Stimulated activated memory B cell treated with anti-CD40 and anti-IgM and Interleukin-4, amounts not matched to agents 10 μg/mL and 1 μg/mL and 100 μg/mL, for 72 hours (primary cell): ENCODE measurements around the gene LASP1.
A peak's percentile ranks its signal among the peaks of the same experiment; 100 is the strongest.

Source experiments
- ATAC-seq: fragments of 150-1000 bp; cut with Tn5 transposase; 2 replicates; pipeline ENCODE4 v1.10.0; 2021
- H3K27ac Mint-ChIP-seq: one replicate; pipeline ENCODE4 v1.8.0; 2022; ENCODE audit warnings: mild to moderate bottlenecking, mixed read lengths
- H3K27me3 Mint-ChIP-seq: one replicate; pipeline ENCODE4 v1.8.0; 2022; ENCODE audit warnings: mixed read lengths
- H3K36me3 Mint-ChIP-seq: one replicate; pipeline ENCODE4 v1.8.0; 2022; ENCODE audit warnings: mixed read lengths
- H3K4me1 Mint-ChIP-seq: one replicate; pipeline ENCODE4 v1.8.0; 2022; ENCODE audit warnings: mixed read lengths
- H3K4me3 Mint-ChIP-seq: one replicate; pipeline ENCODE4 v1.8.0; 2022; ENCODE audit warnings: mild to moderate bottlenecking, moderate library complexity, mixed read lengths
- H3K9me3 Mint-ChIP-seq: one replicate; pipeline ENCODE4 v1.8.0; 2022; ENCODE audit warnings: mixed read lengths

LASP1 gene

GRCh38 chr17:38877130-38877851 is 7.4 kb downstream of the LASP1 start:
- Mint-ChIP-seq H3K27ac (peak overlapping the region; percentile 87), H3K27me3 (no peaks in the 10 kb centered on the region), H3K4me3 (peak overlapping the region; percentile 67), H3K4me1 (peaks cover 95% of the 10 kb centered on the region), H3K36me3 (peaks cover 35% of the 10 kb centered on the region), H3K9me3 (no peaks in the 10 kb centered on the region)
- ATAC-seq: peak; percentile 90

GRCh38 chr17:38879878-38880665 is 10.2 kb downstream of the LASP1 start:
- H3K27me3 Mint-ChIP-seq: no peaks in the 10 kb centered on the region
- peak overlapping the region; percentile 49 for H3K27ac Mint-ChIP-seq
- H3K9me3 Mint-ChIP-seq: no peaks in the 10 kb centered on the region
- ATAC-seq: no peak
- H3K36me3 Mint-ChIP-seq: peaks cover 54% of the 10 kb centered on the region
- no peak overlapping the region for H3K4me3 Mint-ChIP-seq
- peaks cover 90% of the 10 kb centered on the region for H3K4me1 Mint-ChIP-seq

GRCh38 chr17:38881600-38882191 is 11.8 kb downstream of the LASP1 start:
- Mint-ChIP-seq H3K27ac (peak overlapping the region; percentile 79), H3K4me1 (peaks cover 90% of the 10 kb centered on the region), H3K9me3 (no peaks in the 10 kb centered on the region), H3K36me3 (peaks cover 49% of the 10 kb centered on the region), H3K27me3 (no peaks in the 10 kb centered on the region), H3K4me3 (no peak overlapping the region)
- no peak for ATAC-seq

GRCh38 chr17:38882870-38883269 is 13.0 kb downstream of the LASP1 start:
- H3K27ac Mint-ChIP-seq: peak overlapping the region; percentile 79
- ATAC-seq: no peak
- H3K9me3 Mint-ChIP-seq: no peaks in the 10 kb centered on the region
- H3K36me3 Mint-ChIP-seq: peaks cover 44% of the 10 kb centered on the region
- peaks cover 88% of the 10 kb centered on the region for H3K4me1 Mint-ChIP-seq
- no peak overlapping the region for H3K4me3 Mint-ChIP-seq
- H3K27me3 Mint-ChIP-seq: no peaks in the 10 kb centered on the region

GRCh38 chr17:38883592-38884526 is 14.0 kb downstream of the LASP1 start:
- peaks cover 44% of the 10 kb centered on the region for H3K36me3 Mint-ChIP-seq
- H3K9me3 Mint-ChIP-seq: no peaks in the 10 kb centered on the region
- peak; percentile 71 for ATAC-seq
- H3K27me3 Mint-ChIP-seq: no peaks in the 10 kb centered on the region
- H3K4me3 Mint-ChIP-seq: peak overlapping the region; percentile 57
- H3K4me1 Mint-ChIP-seq: peaks cover 80% of the 10 kb centered on the region
- H3K27ac Mint-ChIP-seq: peak overlapping the region; percentile 79

- Mint-ChIP-seq H3K4me1 (peaks cover 75% of the 10 kb centered on the region), H3K27ac (peak overlapping the region; percentile 5), H3K27me3 (no peaks in the 10 kb centered on the region), H3K36me3 (peaks cover 40% of the 10 kb centered on the region), H3K9me3 (no peaks in the 10 kb centered on the region), H3K4me3 (no peak overlapping the region)
- no peak for ATAC-seq
These were observed 15.3 kb downstream of the LASP1 start for GRCh38 chr17:38885044-38885727.

- no peaks in the 10 kb centered on the region for H3K27me3 Mint-ChIP-seq
- H3K36me3 Mint-ChIP-seq: peaks cover 39% of the 10 kb centered on the region
- no peak overlapping the region for H3K4me3 Mint-ChIP-seq
- peaks cover 75% of the 10 kb centered on the region for H3K4me1 Mint-ChIP-seq
- H3K9me3 Mint-ChIP-seq: no peaks in the 10 kb centered on the region
- no peak for ATAC-seq
- H3K27ac Mint-ChIP-seq: peak overlapping the region; percentile 5
These were observed 16.1 kb downstream of the LASP1 start for GRCh38 chr17:38885728-38886642.

- peak overlapping the region; percentile 5 for H3K27ac Mint-ChIP-seq
- peaks cover 75% of the 10 kb centered on the region for H3K4me1 Mint-ChIP-seq
- no peak for ATAC-seq
- H3K9me3 Mint-ChIP-seq: no peaks in the 10 kb centered on the region
- H3K36me3 Mint-ChIP-seq: peaks cover 37% of the 10 kb centered on the region
- no peaks in the 10 kb centered on the region for H3K27me3 Mint-ChIP-seq
- no peak overlapping the region for H3K4me3 Mint-ChIP-seq
These were observed 16.8 kb downstream of the LASP1 start for GRCh38 chr17:38886643-38887010.

- Mint-ChIP-seq H3K27me3 (no peaks in the 10 kb centered on the region), H3K4me1 (peaks cover 75% of the 10 kb centered on the region), H3K36me3 (peaks cover 31% of the 10 kb centered on the region), H3K4me3 (no peak overlapping the region), H3K9me3 (no peaks in the 10 kb centered on the region), H3K27ac (no peak overlapping the region)
- no peak for ATAC-seq
These were observed 19.0 kb downstream of the LASP1 start for GRCh38 chr17:38888842-38889241.

GRCh38 chr17:38889745-38890409 is 20.0 kb downstream of the LASP1 start:
- Mint-ChIP-seq H3K4me3 (no peak overlapping the region), H3K9me3 (no peaks in the 10 kb centered on the region), H3K36me3 (peaks cover 37% of the 10 kb centered on the region), H3K27ac (peak overlapping the region; percentile 86), H3K4me1 (peaks cover 75% of the 10 kb centered on the region), H3K27me3 (no peaks in the 10 kb centered on the region)
- ATAC-seq: no peak

- no peaks in the 10 kb centered on the region for H3K27me3 Mint-ChIP-seq
- H3K4me1 Mint-ChIP-seq: peaks cover 70% of the 10 kb centered on the region
- ATAC-seq: no peak
- H3K27ac Mint-ChIP-seq: peak overlapping the region; percentile 86
- no peak overlapping the region for H3K4me3 Mint-ChIP-seq
- no peaks in the 10 kb centered on the region for H3K9me3 Mint-ChIP-seq
- H3K36me3 Mint-ChIP-seq: peaks cover 38% of the 10 kb centered on the region
These were observed 20.5 kb downstream of the LASP1 start for GRCh38 chr17:38890410-38890746.

- H3K36me3 Mint-ChIP-seq: peaks cover 47% of the 10 kb centered on the region
- H3K9me3 Mint-ChIP-seq: no peaks in the 10 kb centered on the region
- peaks cover 59% of the 10 kb centered on the region for H3K4me1 Mint-ChIP-seq
- H3K27ac Mint-ChIP-seq: peak overlapping the region; percentile 86
- ATAC-seq: peak; percentile 68
- H3K4me3 Mint-ChIP-seq: no peak overlapping the region
- no peaks in the 10 kb centered on the region for H3K27me3 Mint-ChIP-seq
These were observed 21.6 kb downstream of the LASP1 start for GRCh38 chr17:38891441-38891840.

GRCh38 chr17:38892083-38892482 is 22.2 kb downstream of the LASP1 start:
- Mint-ChIP-seq H3K36me3 (peaks cover 49% of the 10 kb centered on the region), H3K27ac (peak overlapping the region; percentile 86), H3K27me3 (no peaks in the 10 kb centered on the region), H3K4me3 (no peak overlapping the region), H3K9me3 (no peaks in the 10 kb centered on the region), H3K4me1 (peaks cover 55% of the 10 kb centered on the region)
- peak; percentile 72 for ATAC-seq
